Gastrocnemius medialis (tissue), 4 donors: ENCODE results near the gene MED25. TPM values are rescaled to one million over a fixed set of nuclear protein-coding genes. Genes with fewer than 3 reads are reported as not detected.

Experiments used
- ATAC-seq, 2 donors: fragments of 150-250 bp; one replicate each; pipeline ENCODE4 v1.9.1; 2016
- DNase-seq, 2 donors: peaks; one replicate each; pipeline ENCODE4 v3.0.0-alpha.2; 2019
- H3K27ac ChIP-seq, 4 donors: fragments of 200-600 bp; sonication (generic); 1 replicate in 1 of 4; 2 replicates in 3 of 4; pipeline ENCODE4 v1.5.1; 2016 to 2018; ENCODE audit warnings: mild to moderate bottlenecking in 2 of 4, moderate library complexity in 1 of 4
- H3K27me3 ChIP-seq, 3 donors: fragments of 200-600 bp; sonication (generic) in 2 of 3; 1 replicate in 1 of 3; 2 replicates in 2 of 3; pipeline versions ENCODE4 v1.5.1 to v1.6.0; 2016 to 2019; ENCODE audit warnings: mild to moderate bottlenecking in 1 of 3, moderate library complexity in 1 of 3
- H3K36me3 ChIP-seq, 2 donors: fragments of 200-600 bp; sonication (generic) in 1 of 2; one replicate each; pipeline ENCODE4 v1.5.1; 2017 to 2018
- H3K4me1 ChIP-seq, 2 donors: fragments of 200-600 bp; sonication (generic) in 1 of 2; one replicate each; pipeline ENCODE4 v1.5.1; 2016 to 2017; ENCODE audit warnings: mild to moderate bottlenecking in 2 of 2
- H3K4me3 ChIP-seq, 4 donors: fragments of 200-600 bp; sonication (generic) in 3 of 4; 1 replicate in 1 of 4; 2 replicates in 3 of 4; pipeline ENCODE4 v1.5.1; 2016 to 2019; ENCODE audit warnings: mild to moderate bottlenecking in 2 of 4
- H3K9me3 ChIP-seq, 3 donors: fragments of 200-600 bp; sonication (generic) in 2 of 3; 1 replicate in 1 of 3; 2 replicates in 2 of 3; pipeline ENCODE4 v1.5.1; 2016 to 2019
- POLR2A ChIP-seq, 2 donors: fragments of 450-650 bp; IDR thresholded peaks; one replicate each; pipeline ENCODE4 v1.6.1; 2017; ENCODE audit warnings: antibody characterized with exemption in 2 of 2, mild to moderate bottlenecking in 2 of 2, moderate library complexity in 2 of 2
- in situ Hi-C, 4 donors: fragments of 200-750 bp; cut with MboI; loops; one replicate each; pipeline versions ENCODE4 v1.15.0 to v1.8.0; 2017; ENCODE audit warnings: low sequenced_read_pairs in 4 of 4
- intact Hi-C: fragments of 100-400 bp; cut with DNase I; formaldehyde crosslinking; loops from one replicate; pipeline ENCODE4 v1.15.1; 2023; ENCODE audit warnings: low total_unique reads
- total RNA-seq, 4 donors: library from RNA; depleted of rRNA; stranded (reverse); fragments of >200 nt; gene quantifications; one replicate each; pipeline versions ENCODE4 v1.1.0 to v1.2.3, GENCODE V29; 2016
- TF ChIP-seq, protein P1 (sequence below), 5 experiments: fragments of 450-650 bp in 3 of 5; fragments of 200-600 bp in 2 of 5; sonication (generic) in 2 of 5; IDR thresholded peaks in 4 of 5; conservative IDR thresholded peaks in 1 of 5; 1 replicate in 4 of 5; 2 replicates in 1 of 5; pipeline ENCODE4 v1.5.1; 2016 to 2019; ENCODE audit warnings: antibody characterized with exemption in 5 of 5, mild to moderate bottlenecking in 3 of 5, moderate library complexity in 3 of 5

The MED25 gene
- total RNA-seq, 4 donors from 2014 or later, result 46.6 to 105 (median 78.7) TPM

DNA sequence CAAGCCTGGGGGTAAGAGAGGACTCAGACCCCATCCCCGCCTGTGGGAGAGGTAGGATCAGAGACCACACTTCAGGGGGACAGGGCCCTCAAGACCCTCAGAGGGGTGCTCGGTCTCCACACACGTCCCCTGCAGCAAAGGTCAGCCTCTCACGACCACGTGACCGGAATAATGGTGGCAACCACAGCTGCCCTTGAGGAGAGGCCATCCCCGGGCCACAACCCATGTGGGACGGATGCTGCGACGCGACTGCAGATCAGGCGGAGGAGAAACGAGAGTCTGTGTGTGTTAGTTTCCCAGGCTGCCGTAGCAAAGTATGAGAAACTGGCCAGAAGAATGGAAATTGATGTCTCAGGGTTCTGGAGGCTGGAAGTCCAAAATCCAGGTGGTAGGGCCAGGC, 8.9 kb downstream of the MED25 start:
- no peaks in the 10 kb centered on the region for H3K27me3 ChIP-seq
- H3K4me1 ChIP-seq, result peaks cover 12 to 37% of the 10 kb centered on the region in 2 donors
- no peak for TF ChIP-seq POLR2A (IDR thresholded peaks at IDR 0.05)
- TF ChIP-seq, protein P1, sequence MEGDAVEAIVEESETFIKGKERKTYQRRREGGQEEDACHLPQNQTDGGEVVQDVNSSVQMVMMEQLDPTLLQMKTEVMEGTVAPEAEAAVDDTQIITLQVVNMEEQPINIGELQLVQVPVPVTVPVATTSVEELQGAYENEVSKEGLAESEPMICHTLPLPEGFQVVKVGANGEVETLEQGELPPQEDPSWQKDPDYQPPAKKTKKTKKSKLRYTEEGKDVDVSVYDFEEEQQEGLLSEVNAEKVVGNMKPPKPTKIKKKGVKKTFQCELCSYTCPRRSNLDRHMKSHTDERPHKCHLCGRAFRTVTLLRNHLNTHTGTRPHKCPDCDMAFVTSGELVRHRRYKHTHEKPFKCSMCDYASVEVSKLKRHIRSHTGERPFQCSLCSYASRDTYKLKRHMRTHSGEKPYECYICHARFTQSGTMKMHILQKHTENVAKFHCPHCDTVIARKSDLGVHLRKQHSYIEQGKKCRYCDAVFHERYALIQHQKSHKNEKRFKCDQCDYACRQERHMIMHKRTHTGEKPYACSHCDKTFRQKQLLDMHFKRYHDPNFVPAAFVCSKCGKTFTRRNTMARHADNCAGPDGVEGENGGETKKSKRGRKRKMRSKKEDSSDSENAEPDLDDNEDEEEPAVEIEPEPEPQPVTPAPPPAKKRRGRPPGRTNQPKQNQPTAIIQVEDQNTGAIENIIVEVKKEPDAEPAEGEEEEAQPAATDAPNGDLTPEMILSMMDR (IDR thresholded peaks at IDR 0.05 in 4 of 5, conservative IDR thresholded peaks at IDR 0.05 in 1 of 5), result no peak
- no peak overlapping the region for H3K4me3 ChIP-seq
- peak overlapping the region in 3 of 4 donors; percentile 94 to 96 (median 95) for H3K27ac ChIP-seq
- H3K36me3 ChIP-seq, result peaks cover 0 to 24% of the 10 kb centered on the region in 2 donors
- in situ Hi-C loops, result no loop called here
- no peak for DNase-seq
- no peak for ATAC-seq
- intact Hi-C loops, result no loop called here
- H3K9me3 ChIP-seq, result no peaks in the 10 kb centered on the region

DNA sequence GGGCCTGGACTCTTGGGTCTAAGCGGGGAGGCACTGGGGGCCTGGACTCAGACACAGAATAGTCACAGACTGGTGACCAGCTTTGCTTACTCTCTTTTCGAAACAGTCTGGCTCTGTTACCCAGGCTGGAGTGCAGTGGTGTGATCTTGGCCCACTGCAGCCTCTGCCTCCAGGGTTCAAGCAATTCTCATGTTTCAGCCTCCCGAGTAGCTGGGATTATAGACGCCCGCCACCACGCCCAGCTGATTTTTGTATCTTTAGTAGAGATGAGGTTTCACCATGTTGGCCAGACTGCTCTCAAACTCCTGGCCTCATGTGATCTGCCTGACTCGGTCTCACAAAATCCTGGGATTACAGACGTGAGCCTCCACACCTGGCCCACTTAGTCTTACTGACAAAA, 11.1 kb downstream of the MED25 start:
- Histone ChIP-seq H3K4me3 (no peak overlapping the region), H3K36me3 (peaks cover 0 to 23% of the 10 kb centered on the region in 2 donors), H3K9me3 (no peaks in the 10 kb centered on the region), H3K27ac (peak overlapping the region; percentile 87 to 96 (median 94)), H3K4me1 (peaks cover 28 to 52% of the 10 kb centered on the region in 2 donors), H3K27me3 (no peaks in the 10 kb centered on the region)
- intact Hi-C loops (loop anchor here (2.0 kb wide), 1 partner anchor 14 kb away; no protein-coding TSS in a partner anchor), in situ Hi-C loops (no loop called here)
- DNase-seq (peak; percentile 61 to 76), ATAC-seq (peak; percentile 35 to 40)
- TF ChIP-seq POLR2A (IDR thresholded peaks at IDR 0.05), result no peak
- TF ChIP-seq, protein P1 (IDR thresholded peaks at IDR 0.05 in 4 of 5, conservative IDR thresholded peaks at IDR 0.05 in 1 of 5), result no peak

DNA sequence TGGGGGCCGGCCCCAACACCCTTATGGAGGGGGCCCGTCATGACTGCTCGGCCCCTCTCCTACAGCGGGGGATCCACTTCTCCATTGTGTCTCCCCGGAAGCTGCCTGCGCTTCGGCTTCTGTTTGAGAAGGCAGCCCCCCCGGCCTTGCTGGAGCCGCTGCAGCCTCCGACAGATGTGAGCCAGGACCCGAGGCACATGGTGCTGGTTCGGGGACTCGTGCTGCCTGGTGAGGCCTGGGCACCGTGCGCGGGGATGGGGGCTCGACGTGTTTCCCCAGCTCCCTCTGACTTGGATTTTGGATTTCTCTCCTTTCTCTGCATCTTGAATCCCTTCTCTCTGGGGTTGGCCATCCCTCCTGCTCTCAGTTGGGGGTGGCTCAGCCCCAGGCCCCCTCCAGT, 11.6 kb downstream of the MED25 start:
- peak overlapping the region; percentile 87 to 96 (median 94) for H3K27ac ChIP-seq
- ATAC-seq, result no peak
- intact Hi-C loops, result loop anchor here (2.0 kb wide), 1 partner anchor 13 kb away; no protein-coding TSS in a partner anchor

DNA sequence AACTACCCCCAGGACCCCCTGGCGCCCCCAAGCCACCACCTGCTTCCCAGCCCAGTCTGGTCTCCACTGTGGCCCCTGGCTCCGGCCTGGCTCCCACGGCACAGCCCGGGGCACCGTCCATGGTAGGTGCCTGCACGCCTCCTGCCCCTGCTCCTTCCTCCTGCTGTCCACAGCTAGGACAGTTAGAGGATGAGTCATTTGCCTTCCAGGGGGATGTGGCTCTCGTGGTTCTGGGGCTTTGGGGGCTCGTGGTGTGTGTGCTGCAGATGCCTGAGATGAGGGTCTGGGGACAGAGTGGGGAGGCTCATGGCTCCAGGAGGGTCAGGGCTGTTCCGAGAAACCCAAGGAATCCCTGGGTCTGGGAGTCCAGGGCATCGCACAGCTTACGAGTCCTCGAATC, 12.7 kb downstream of the MED25 start:
- no peaks in the 10 kb centered on the region for H3K9me3 ChIP-seq
- ATAC-seq (no peak), DNase-seq (no peak)
- H3K4me3 ChIP-seq, result no peak overlapping the region
- in situ Hi-C loops (no loop called here), intact Hi-C loops (no loop called here)
- no peaks in the 10 kb centered on the region for H3K27me3 ChIP-seq
- peaks cover 33 to 54% of the 10 kb centered on the region in 2 donors for H3K4me1 ChIP-seq
- TF ChIP-seq, protein P1 (IDR thresholded peaks at IDR 0.05 in 4 of 5, conservative IDR thresholded peaks at IDR 0.05 in 1 of 5), result no peak
- TF ChIP-seq POLR2A (IDR thresholded peaks at IDR 0.05), result no peak
- H3K36me3 ChIP-seq, result peaks cover 0 to 38% of the 10 kb centered on the region in 2 donors
- peak overlapping the region; percentile 94 to 96 (median 94) for H3K27ac ChIP-seq

More for the DNA sequence above, 11.6 kb downstream of the MED25 start:
- DNase-seq, result no peak
- H3K36me3 ChIP-seq, result peaks cover 0 to 28% of the 10 kb centered on the region in 2 donors
- H3K4me3 ChIP-seq, result no peak overlapping the region
- in situ Hi-C loops, result no loop called here
- no peaks in the 10 kb centered on the region for H3K27me3 ChIP-seq
- TF ChIP-seq, protein P1 (IDR thresholded peaks at IDR 0.05 in 4 of 5, conservative IDR thresholded peaks at IDR 0.05 in 1 of 5), result no peak
- TF ChIP-seq POLR2A (IDR thresholded peaks at IDR 0.05), result no peak
- H3K4me1 ChIP-seq, result peaks cover 33 to 57% of the 10 kb centered on the region in 2 donors
- no peaks in the 10 kb centered on the region for H3K9me3 ChIP-seq

DNA sequence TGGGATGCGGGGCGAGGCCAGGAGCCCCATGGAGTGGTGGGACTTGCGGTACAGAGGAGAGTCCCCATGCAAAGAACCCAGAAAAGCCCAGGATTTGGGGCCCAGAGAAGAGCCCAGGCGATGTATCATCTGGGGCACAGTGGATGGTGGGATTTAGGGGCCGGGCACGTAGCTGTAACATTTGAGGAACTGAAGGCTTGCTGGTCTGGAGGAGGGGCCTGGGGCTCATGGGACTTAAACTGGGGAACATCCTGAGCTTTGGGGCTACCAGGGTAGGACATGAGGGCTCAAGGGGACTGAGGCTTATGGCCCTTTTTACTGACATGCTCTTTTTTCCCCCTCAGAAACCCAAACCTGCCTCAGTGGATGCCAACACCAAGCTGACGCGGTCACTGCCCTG, 13.5 kb downstream of the MED25 start:
- Histone ChIP-seq H3K4me1 (peaks cover 33 to 48% of the 10 kb centered on the region in 2 donors), H3K4me3 (no peak overlapping the region), H3K27me3 (no peaks in the 10 kb centered on the region), H3K27ac (peak overlapping the region; percentile 94 to 96 (median 94)), H3K9me3 (no peaks in the 10 kb centered on the region), H3K36me3 (peaks cover 0 to 46% of the 10 kb centered on the region in 2 donors)
- no peak for ATAC-seq
- in situ Hi-C loops (no loop called here), intact Hi-C loops (no loop called here)
- DNase-seq, result no peak
- TF ChIP-seq, protein P1 (IDR thresholded peaks at IDR 0.05 in 4 of 5, conservative IDR thresholded peaks at IDR 0.05 in 1 of 5), result no peak
- no peak for TF ChIP-seq POLR2A (IDR thresholded peaks at IDR 0.05)
